K562 (cell line): ENCODE measurements around the gene ANKRD13D. TPM values are rescaled to one million over a fixed set of nuclear protein-coding genes. Genes with fewer than 3 reads are reported as not detected.

ENCODE experiments used
- BHLHE40 ChIP-seq: IDR thresholded peaks from 2 replicates; pipeline ENCODE4 v1.6.1; 2011; ENCODE audit warnings: low read length, improper control_type of control experiment
- DACH1 ChIP-seq: fragments of 450-650 bp; IDR thresholded peaks from 2 replicates; pipeline ENCODE4 v1.6.1; 2018; ENCODE audit not compliant: partially characterized antibody
- KLF6 ChIP-seq: fragments of 250-450 bp; sonication (Bioruptor Pico); IDR thresholded peaks from 2 replicates; pipeline ENCODE4 v1.4.0; 2020; ENCODE audit warnings: mild to moderate bottlenecking, moderate library complexity, borderline replicate concordance
- MAZ ChIP-seq, 2 experiments: fragments of 450-650 bp in 1 of 2; sonication (generic) in 1 of 2; formaldehyde crosslinking; IDR thresholded peaks in 1 of 2; conservative IDR thresholded peaks in 1 of 2; 2 replicates each; pipeline versions ENCODE4 v1.4.0 to v1.5.0; 2020; ENCODE audit warnings: mild to moderate bottlenecking in 1 of 2, missing genetic modification reagents in 1 of 2
- NFYB ChIP-seq: IDR thresholded peaks from 2 replicates; pipeline ENCODE4 v1.6.1; 2011; ENCODE audit warnings: mild to moderate bottlenecking, moderate library complexity; ENCODE audit not compliant: insufficient read length; ENCODE audit errors: extremely low read depth
- POLR2A ChIP-seq: fragments of 450-650 bp; conservative IDR thresholded peaks from 2 replicates; pipeline ENCODE4 v1.6.1; 2016
- POLR3A ChIP-seq: IDR thresholded peaks from 2 replicates; pipeline ENCODE4 v1.6.1; 2011; ENCODE audit warnings: borderline replicate concordance, mild to moderate bottlenecking, moderate library complexity; ENCODE audit not compliant: insufficient read length, insufficient read depth; ENCODE audit errors: extremely low read depth
- RBBP5 ChIP-seq: fragments of 200-600 bp; sonication (generic); IDR thresholded peaks from 2 replicates; pipeline ENCODE4 v1.6.1; 2012; ENCODE audit warnings: borderline replicate concordance, mild to moderate bottlenecking, low read length, control low read depth, inconsistent platforms; ENCODE audit not compliant: insufficient read depth, poor library complexity, severe bottlenecking
- polyA plus RNA-seq, 8 experiments: library from polyadenylated mRNA; depleted of rRNA in 4 of 8; stranded (reverse) in 5 of 8; unstranded in 3 of 8; fragments of >200 nt; fragmentation: Nextera tagmentation in 2 of 8; fragmentation: Illumina TruSeq in 1 of 8; extraction: Ambion mirVana in 2 of 8; extraction: Trizol in 1 of 8; gene quantifications; 2 replicates each; pipeline versions ENCODE4 v1.2.1 to v1.2.3, GENCODE V29; 2011 to 2014; ENCODE audit warnings: inconsistent platforms in 1 of 8, missing spikeins in 1 of 8
- total RNA-seq, 7 experiments: library from RNA; depleted of rRNA in 6 of 7; stranded (reverse); fragments of >200 nt in 6 of 7; fragmentation: Illumina TruSeq in 2 of 7; extraction: Trizol in 2 of 7; gene quantifications; 2 replicates each; pipeline versions ENCODE4 v1.2.1 to v1.2.3, GENCODE V29; 2011 to 2021; ENCODE audit warnings: low replicate concordance in 1 of 7
- TF ChIP-seq, protein P1 (sequence below): fragments of 450-650 bp; IDR thresholded peaks from 2 replicates; pipeline ENCODE4 v1.6.1; 2016; ENCODE audit warnings: missing biosample characterization, missing genetic modification characterization
- TF ChIP-seq, protein P2 (sequence below), 2 experiments: fragments of 450-650 bp in 1 of 2; sonication (generic) in 1 of 2; formaldehyde crosslinking in 1 of 2; IDR thresholded peaks; 2 replicates each; pipeline versions ENCODE4 v1.7.1 to v1.9.0; 2016 to 2022; ENCODE audit warnings: inconsistent platforms in 1 of 2, mild to moderate bottlenecking in 1 of 2, missing genetic modification reagents in 1 of 2
- TF ChIP-seq, protein P3 (sequence below), 3 experiments: fragments of 200-800 bp in 1 of 3; fragments of 250-450 bp in 1 of 3; fragments of 450-650 bp in 1 of 3; sonication (Bioruptor Pico) in 1 of 3; sonication (Bioruptor generic) in 1 of 3; formaldehyde crosslinking in 1 of 3; IDR thresholded peaks; 2 replicates each; pipeline versions ENCODE4 v1.6.1 to v1.8.0; 2016 to 2022; ENCODE audit warnings: mild to moderate bottlenecking in 2 of 3, missing genetic modification characterization in 2 of 3, missing compliant biosample characterization in 1 of 3, moderate library complexity in 1 of 3

Gene ANKRD13D
- total and polyA plus RNA-seq, 9 of the 15 experiments (the other 6 are each of a cell fraction or from before 2014, with no cell fraction given): 0.94 to 40.9 (median 22.4) TPM

DNA sequence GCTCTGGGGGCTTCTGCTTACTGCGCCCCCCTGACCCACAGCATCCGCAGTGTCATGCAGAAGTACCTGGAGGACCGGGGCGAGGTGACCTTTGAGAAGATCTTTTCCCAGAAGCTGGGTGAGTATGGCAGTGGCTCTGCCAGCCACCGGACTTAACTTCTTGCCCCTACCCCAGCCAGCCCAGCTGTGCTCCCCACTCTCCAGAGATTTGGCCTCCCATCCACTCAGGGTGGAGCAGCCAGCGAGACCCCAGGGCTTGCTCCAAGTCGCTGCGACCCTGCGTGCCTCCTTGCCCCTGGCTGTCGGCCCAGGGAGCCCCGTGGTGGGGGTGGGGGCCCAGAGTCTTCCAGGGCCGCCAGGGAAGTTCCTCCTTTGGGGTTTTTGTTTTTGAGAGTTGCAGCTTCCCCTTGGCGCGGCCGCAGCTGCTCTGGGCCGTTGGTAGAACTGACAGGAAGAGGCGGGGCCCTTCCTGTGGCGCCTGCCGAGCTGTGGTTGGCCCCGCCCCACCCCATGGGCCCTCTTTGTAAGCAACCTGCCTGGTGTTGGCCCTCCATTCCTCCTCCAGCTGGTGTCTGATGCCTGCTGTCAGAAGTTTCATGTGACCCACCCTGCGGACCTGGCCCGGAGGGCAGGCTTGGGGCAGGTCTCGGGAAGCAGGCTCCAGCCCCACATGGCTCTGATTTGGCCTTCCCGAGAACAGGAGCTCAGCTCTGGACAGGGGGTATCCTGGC, 11.7 kb upstream of the ANKRD13D start (continued):
- no peak for TF ChIP-seq POLR3A
- peak; percentile 30 for TF ChIP-seq DACH1
- TF ChIP-seq RBBP5: peak; percentile 48
- TF ChIP-seq, protein P1, sequence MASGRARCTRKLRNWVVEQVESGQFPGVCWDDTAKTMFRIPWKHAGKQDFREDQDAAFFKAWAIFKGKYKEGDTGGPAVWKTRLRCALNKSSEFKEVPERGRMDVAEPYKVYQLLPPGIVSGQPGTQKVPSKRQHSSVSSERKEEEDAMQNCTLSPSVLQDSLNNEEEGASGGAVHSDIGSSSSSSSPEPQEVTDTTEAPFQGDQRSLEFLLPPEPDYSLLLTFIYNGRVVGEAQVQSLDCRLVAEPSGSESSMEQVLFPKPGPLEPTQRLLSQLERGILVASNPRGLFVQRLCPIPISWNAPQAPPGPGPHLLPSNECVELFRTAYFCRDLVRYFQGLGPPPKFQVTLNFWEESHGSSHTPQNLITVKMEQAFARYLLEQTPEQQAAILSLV (tag): 0 out of 2 replicates have a peak, but pooled peaks have one; percentile 10
- 0 out of 2 replicates have a peak, but pooled peaks have one; percentile 8 for TF ChIP-seq BHLHE40
- TF ChIP-seq, protein P2, sequence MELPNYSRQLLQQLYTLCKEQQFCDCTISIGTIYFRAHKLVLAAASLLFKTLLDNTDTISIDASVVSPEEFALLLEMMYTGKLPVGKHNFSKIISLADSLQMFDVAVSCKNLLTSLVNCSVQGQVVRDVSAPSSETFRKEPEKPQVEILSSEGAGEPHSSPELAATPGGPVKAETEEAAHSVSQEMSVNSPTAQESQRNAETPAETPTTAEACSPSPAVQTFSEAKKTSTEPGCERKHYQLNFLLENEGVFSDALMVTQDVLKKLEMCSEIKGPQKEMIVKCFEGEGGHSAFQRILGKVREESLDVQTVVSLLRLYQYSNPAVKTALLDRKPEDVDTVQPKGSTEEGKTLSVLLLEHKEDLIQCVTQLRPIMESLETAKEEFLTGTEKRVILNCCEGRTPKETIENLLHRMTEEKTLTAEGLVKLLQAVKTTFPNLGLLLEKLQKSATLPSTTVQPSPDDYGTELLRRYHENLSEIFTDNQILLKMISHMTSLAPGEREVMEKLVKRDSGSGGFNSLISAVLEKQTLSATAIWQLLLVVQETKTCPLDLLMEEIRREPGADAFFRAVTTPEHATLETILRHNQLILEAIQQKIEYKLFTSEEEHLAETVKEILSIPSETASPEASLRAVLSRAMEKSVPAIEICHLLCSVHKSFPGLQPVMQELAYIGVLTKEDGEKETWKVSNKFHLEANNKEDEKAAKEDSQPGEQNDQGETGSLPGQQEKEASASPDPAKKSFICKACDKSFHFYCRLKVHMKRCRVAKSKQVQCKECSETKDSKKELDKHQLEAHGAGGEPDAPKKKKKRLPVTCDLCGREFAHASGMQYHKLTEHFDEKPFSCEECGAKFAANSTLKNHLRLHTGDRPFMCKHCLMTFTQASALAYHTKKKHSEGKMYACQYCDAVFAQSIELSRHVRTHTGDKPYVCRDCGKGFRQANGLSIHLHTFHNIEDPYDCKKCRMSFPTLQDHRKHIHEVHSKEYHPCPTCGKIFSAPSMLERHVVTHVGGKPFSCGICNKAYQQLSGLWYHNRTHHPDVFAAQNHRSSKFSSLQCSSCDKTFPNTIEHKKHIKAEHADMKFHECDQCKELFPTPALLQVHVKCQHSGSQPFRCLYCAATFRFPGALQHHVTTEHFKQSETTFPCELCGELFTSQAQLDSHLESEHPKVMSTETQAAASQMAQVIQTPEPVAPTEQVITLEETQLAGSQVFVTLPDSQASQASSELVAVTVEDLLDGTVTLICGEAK (IDR thresholded peaks at IDR 0.05): peak; percentile 71
- TF ChIP-seq, protein P2 (CRISPR knock-in tag; IDR thresholded peaks at IDR 0.05): no peak
- TF ChIP-seq, protein P3, sequence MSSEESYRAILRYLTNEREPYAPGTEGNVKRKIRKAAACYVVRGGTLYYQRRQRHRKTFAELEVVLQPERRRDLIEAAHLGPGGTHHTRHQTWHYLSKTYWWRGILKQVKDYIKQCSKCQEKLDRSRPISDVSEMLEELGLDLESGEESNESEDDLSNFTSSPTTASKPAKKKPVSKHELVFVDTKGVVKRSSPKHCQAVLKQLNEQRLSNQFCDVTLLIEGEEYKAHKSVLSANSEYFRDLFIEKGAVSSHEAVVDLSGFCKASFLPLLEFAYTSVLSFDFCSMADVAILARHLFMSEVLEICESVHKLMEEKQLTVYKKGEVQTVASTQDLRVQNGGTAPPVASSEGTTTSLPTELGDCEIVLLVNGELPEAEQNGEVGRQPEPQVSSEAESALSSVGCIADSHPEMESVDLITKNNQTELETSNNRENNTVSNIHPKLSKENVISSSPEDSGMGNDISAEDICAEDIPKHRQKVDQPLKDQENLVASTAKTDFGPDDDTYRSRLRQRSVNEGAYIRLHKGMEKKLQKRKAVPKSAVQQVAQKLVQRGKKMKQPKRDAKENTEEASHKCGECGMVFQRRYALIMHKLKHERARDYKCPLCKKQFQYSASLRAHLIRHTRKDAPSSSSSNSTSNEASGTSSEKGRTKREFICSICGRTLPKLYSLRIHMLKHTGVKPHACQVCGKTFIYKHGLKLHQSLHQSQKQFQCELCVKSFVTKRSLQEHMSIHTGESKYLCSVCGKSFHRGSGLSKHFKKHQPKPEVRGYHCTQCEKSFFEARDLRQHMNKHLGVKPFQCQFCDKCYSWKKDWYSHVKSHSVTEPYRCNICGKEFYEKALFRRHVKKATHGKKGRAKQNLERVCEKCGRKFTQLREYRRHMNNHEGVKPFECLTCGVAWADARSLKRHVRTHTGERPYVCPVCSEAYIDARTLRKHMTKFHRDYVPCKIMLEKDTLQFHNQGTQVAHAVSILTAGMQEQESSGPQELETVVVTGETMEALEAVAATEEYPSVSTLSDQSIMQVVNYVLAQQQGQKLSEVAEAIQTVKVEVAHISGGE (CRISPR knock-in tag; IDR thresholded peaks at IDR 0.05): peak in 1 of 3 experiments; percentile 79; a peak in 1 of 6 replicates
- TF ChIP-seq MAZ (CRISPR knock-in tag; conservative IDR thresholded peaks at IDR 0.05 in 1 of 2, IDR thresholded peaks at IDR 0.05 in 1 of 2): peak; percentile 92 to 98
- TF ChIP-seq KLF6 (CRISPR knock-in tag): peak; percentile 91
- TF ChIP-seq NFYB: no peak
- TF ChIP-seq POLR2A: peak; percentile 81
